HEK293 (cell line): ENCODE measurements around the gene UTRN.
A peak's percentile ranks its signal among the peaks of the same experiment; 100 is the strongest.

ENCODE experiments used
- MYNN ChIP-seq: fragments of 450-650 bp; formaldehyde crosslinking; IDR thresholded peaks from 2 replicates; pipeline ENCODE4 v1.5.1; 2016; ENCODE audit warnings: missing biosample characterization, missing genetic modification characterization, borderline replicate concordance
- SCRT1 ChIP-seq: fragments of 450-650 bp; formaldehyde crosslinking; IDR thresholded peaks from 2 replicates; pipeline ENCODE4 v1.5.1; 2016; ENCODE audit warnings: missing biosample characterization, missing genetic modification characterization, borderline replicate concordance
- WT1 ChIP-seq: fragments of 450-650 bp; formaldehyde crosslinking; IDR thresholded peaks from 2 replicates; pipeline ENCODE4 v1.5.1; 2016; ENCODE audit warnings: missing biosample characterization, missing genetic modification characterization
- ZBTB8A ChIP-seq: fragments of 450-650 bp; formaldehyde crosslinking; IDR thresholded peaks from 2 replicates; pipeline ENCODE4 v1.5.1; 2016; ENCODE audit warnings: missing biosample characterization, missing genetic modification characterization
- ZNF274 ChIP-seq, 2 experiments: fragments of 200-500 bp in 1 of 2; fragments of 450-650 bp in 1 of 2; sonication (Bioruptor generic) in 1 of 2; formaldehyde crosslinking in 1 of 2; IDR thresholded peaks; 2 replicates each; pipeline versions ENCODE4 v1.5.1 to v1.6.1; 2014 to 2016; ENCODE audit warnings: borderline replicate concordance in 1 of 2, inconsistent platforms in 1 of 2, low read length in 1 of 2, missing biosample characterization in 1 of 2, missing genetic modification characterization in 1 of 2
- ZNF423 ChIP-seq: fragments of 450-650 bp; formaldehyde crosslinking; IDR thresholded peaks from 2 replicates; pipeline ENCODE4 v1.5.1; 2016; ENCODE audit warnings: missing biosample characterization, missing genetic modification characterization
- ZNF677 ChIP-seq: fragments of 450-650 bp; IDR thresholded peaks from 2 replicates; pipeline ENCODE4 v1.5.0; 2018; ENCODE audit warnings: missing biosample characterization, mild to moderate bottlenecking, missing genetic modification characterization, moderate library complexity
- ZNF707 ChIP-seq: fragments of 450-650 bp; formaldehyde crosslinking; IDR thresholded peaks from 2 replicates; pipeline ENCODE4 v1.5.1; 2016; ENCODE audit warnings: missing biosample characterization, missing genetic modification characterization
- TF ChIP-seq, protein P1 (sequence below): fragments of 450-650 bp; formaldehyde crosslinking; IDR thresholded peaks from 2 replicates; pipeline ENCODE4 v1.5.1; 2017; ENCODE audit warnings: missing biosample characterization, missing genetic modification characterization
- TF ChIP-seq, protein P2 (sequence below): fragments of 450-650 bp; formaldehyde crosslinking; IDR thresholded peaks from 2 replicates; pipeline ENCODE4 v1.5.1; 2016; ENCODE audit warnings: missing biosample characterization, missing genetic modification characterization
- TF ChIP-seq, protein P3 (sequence below): fragments of 450-650 bp; formaldehyde crosslinking; IDR thresholded peaks from 2 replicates; pipeline ENCODE4 v1.5.1; 2016; ENCODE audit warnings: missing biosample characterization, missing genetic modification characterization
- TF ChIP-seq, protein P4 (sequence below): fragments of 450-650 bp; formaldehyde crosslinking; IDR thresholded peaks from 2 replicates; pipeline ENCODE4 v1.5.1; 2017; ENCODE audit warnings: missing biosample characterization, missing genetic modification characterization
- TF ChIP-seq, protein P5 (sequence below): fragments of 450-650 bp; formaldehyde crosslinking; IDR thresholded peaks from 2 replicates; pipeline ENCODE4 v1.5.1; 2016; ENCODE audit warnings: missing biosample characterization, missing genetic modification characterization
- TF ChIP-seq, protein P6 (sequence below): fragments of 450-650 bp; formaldehyde crosslinking; IDR thresholded peaks from 2 replicates; pipeline ENCODE4 v1.5.1; 2016; ENCODE audit warnings: missing biosample characterization, missing genetic modification characterization

DNA sequence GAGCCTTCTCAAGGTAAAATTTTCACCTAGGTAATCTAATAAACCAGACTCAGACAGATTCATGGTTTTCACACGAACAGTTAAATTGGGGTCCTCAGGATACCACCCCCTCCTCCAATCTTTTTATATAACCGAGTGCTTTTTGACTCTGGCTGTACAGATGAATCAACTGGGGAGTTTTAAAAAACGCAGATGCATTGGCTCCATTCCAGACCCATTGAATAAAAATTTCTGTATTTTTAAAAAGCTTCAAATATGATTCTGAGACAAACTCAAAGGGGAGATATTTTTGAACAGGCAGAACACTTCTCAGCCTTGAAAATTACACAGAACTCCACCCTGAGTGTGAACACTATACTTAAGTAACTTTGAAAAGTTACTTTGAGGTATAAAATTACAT is 7.2 kb downstream of the UTRN start:
- no peak for TF ChIP-seq SCRT1 (tag by site-specific recombination)
- no peak for TF ChIP-seq ZNF274 (IDR thresholded peaks at IDR 0.05; ENCODE audit: low read length)
- TF ChIP-seq ZNF274 (tag by site-specific recombination; IDR thresholded peaks at IDR 0.05; ENCODE audit: borderline replicate concordance) = no peak
- TF ChIP-seq MYNN (tag by site-specific recombination) = no peak
- no peak for TF ChIP-seq ZNF423 (tag by site-specific recombination)
- TF ChIP-seq ZBTB8A (tag by site-specific recombination) = no peak
- TF ChIP-seq, protein P1, sequence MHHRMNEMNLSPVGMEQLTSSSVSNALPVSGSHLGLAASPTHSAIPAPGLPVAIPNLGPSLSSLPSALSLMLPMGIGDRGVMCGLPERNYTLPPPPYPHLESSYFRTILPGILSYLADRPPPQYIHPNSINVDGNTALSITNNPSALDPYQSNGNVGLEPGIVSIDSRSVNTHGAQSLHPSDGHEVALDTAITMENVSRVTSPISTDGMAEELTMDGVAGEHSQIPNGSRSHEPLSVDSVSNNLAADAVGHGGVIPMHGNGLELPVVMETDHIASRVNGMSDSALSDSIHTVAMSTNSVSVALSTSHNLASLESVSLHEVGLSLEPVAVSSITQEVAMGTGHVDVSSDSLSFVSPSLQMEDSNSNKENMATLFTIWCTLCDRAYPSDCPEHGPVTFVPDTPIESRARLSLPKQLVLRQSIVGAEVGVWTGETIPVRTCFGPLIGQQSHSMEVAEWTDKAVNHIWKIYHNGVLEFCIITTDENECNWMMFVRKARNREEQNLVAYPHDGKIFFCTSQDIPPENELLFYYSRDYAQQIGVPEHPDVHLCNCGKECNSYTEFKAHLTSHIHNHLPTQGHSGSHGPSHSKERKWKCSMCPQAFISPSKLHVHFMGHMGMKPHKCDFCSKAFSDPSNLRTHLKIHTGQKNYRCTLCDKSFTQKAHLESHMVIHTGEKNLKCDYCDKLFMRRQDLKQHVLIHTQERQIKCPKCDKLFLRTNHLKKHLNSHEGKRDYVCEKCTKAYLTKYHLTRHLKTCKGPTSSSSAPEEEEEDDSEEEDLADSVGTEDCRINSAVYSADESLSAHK = no peak
- TF ChIP-seq, protein P2, sequence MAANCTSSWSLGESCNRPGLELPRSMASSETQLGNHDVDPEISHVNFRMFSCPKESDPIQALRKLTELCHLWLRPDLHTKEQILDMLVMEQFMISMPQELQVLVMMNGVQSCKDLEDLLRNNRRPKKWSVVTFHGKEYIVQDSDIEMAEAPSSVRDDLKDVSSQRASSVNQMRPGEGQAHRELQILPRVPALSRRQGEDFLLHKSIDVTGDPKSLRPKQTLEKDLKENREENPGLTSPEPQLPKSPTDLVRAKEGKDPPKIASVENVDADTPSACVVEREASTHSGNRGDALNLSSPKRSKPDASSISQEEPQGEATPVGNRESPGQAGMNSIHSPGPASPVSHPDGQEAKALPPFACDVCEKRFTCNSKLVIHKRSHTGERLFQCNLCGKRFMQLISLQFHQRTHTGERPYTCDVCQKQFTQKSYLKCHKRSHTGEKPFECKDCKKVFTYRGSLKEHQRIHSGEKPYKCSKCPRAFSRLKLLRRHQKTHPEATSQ (tag by site-specific recombination) = no peak
- no peak for TF ChIP-seq WT1 (tag by site-specific recombination)
- TF ChIP-seq, protein P3, sequence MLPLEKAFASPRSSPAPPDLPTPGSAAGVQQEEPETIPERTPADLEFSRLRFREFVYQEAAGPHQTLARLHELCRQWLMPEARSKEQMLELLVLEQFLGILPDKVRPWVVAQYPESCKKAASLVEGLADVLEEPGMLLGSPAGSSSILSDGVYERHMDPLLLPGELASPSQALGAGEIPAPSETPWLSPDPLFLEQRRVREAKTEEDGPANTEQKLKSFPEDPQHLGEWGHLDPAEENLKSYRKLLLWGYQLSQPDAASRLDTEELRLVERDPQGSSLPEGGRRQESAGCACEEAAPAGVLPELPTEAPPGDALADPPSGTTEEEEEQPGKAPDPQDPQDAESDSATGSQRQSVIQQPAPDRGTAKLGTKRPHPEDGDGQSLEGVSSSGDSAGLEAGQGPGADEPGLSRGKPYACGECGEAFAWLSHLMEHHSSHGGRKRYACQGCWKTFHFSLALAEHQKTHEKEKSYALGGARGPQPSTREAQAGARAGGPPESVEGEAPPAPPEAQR (tag by site-specific recombination) = no peak
- TF ChIP-seq, protein P4, sequence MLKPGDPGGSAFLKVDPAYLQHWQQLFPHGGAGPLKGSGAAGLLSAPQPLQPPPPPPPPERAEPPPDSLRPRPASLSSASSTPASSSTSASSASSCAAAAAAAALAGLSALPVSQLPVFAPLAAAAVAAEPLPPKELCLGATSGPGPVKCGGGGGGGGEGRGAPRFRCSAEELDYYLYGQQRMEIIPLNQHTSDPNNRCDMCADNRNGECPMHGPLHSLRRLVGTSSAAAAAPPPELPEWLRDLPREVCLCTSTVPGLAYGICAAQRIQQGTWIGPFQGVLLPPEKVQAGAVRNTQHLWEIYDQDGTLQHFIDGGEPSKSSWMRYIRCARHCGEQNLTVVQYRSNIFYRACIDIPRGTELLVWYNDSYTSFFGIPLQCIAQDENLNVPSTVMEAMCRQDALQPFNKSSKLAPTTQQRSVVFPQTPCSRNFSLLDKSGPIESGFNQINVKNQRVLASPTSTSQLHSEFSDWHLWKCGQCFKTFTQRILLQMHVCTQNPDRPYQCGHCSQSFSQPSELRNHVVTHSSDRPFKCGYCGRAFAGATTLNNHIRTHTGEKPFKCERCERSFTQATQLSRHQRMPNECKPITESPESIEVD (tag by site-specific recombination) = peak; percentile 32; the same call in 1 of the 2 replicates
- TF ChIP-seq, protein P5, sequence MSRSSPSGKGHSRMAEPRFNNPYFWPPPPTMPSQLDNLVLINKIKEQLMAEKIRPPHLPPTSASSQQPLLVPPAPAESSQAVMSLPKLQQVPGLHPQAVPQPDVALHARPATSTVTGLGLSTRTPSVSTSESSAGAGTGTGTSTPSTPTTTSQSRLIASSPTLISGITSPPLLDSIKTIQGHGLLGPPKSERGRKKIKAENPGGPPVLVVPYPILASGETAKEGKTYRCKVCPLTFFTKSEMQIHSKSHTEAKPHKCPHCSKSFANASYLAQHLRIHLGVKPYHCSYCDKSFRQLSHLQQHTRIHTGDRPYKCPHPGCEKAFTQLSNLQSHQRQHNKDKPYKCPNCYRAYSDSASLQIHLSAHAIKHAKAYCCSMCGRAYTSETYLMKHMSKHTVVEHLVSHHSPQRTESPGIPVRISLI (tag by site-specific recombination) = no peak
- TF ChIP-seq ZNF707 = no peak
- TF ChIP-seq, protein P6, sequence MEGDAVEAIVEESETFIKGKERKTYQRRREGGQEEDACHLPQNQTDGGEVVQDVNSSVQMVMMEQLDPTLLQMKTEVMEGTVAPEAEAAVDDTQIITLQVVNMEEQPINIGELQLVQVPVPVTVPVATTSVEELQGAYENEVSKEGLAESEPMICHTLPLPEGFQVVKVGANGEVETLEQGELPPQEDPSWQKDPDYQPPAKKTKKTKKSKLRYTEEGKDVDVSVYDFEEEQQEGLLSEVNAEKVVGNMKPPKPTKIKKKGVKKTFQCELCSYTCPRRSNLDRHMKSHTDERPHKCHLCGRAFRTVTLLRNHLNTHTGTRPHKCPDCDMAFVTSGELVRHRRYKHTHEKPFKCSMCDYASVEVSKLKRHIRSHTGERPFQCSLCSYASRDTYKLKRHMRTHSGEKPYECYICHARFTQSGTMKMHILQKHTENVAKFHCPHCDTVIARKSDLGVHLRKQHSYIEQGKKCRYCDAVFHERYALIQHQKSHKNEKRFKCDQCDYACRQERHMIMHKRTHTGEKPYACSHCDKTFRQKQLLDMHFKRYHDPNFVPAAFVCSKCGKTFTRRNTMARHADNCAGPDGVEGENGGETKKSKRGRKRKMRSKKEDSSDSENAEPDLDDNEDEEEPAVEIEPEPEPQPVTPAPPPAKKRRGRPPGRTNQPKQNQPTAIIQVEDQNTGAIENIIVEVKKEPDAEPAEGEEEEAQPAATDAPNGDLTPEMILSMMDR (tag by site-specific recombination) = no peak
- TF ChIP-seq ZNF677 (tag by site-specific recombination) = no peak
